GM12875 (cell line): ENCODE measurements around the gene IFI44L.

ENCODE experiments used
- H3K4me3 ChIP-seq: one replicate; pipeline ENCODE4 v1.5.1; 2011; ENCODE audit warnings: low read depth, low read length, control low read depth
- CTCF ChIP-seq: IDR thresholded peaks from 2 replicates; pipeline ENCODE4 v1.5.1; 2011; ENCODE audit warnings: low read depth, mild to moderate bottlenecking, control low read depth, inconsistent platforms, low read length, moderate library complexity, borderline replicate concordance; ENCODE audit not compliant: insufficient read depth

Gene IFI44L

GRCh38 chr1:78650114-78650660 lies 29.9 kb downstream of the IFI44L start:
- peak overlapping the region; percentile 52 for H3K4me3 ChIP-seq
- TF ChIP-seq CTCF: no peak

GRCh38 chr1:78651241-78651640 lies 31.0 kb downstream of the IFI44L start:
- H3K4me3 ChIP-seq: peak overlapping the region; percentile 52
- TF ChIP-seq CTCF: no peak

GRCh38 chr1:78652019-78652560 lies 31.8 kb downstream of the IFI44L start:
- peak overlapping the region; percentile 19 for H3K4me3 ChIP-seq
- no peak for TF ChIP-seq CTCF

GRCh38 chr1:78658901-78659300 lies 38.7 kb downstream of the IFI44L start:
- H3K4me3 ChIP-seq: no peak overlapping the region
- TF ChIP-seq CTCF: no peak

- H3K4me3 ChIP-seq: no peak overlapping the region
- no peak for TF ChIP-seq CTCF
Observed at GRCh38 chr1:78663923-78664322, 43.7 kb downstream of the IFI44L start.

GRCh38 chr1:78664763-78665162 lies 44.5 kb downstream of the IFI44L start:
- no peak for TF ChIP-seq CTCF
- H3K4me3 ChIP-seq: no peak overlapping the region

- no peak overlapping the region for H3K4me3 ChIP-seq
- TF ChIP-seq CTCF: no peak
Observed at GRCh38 chr1:78665809-78666208, 45.6 kb downstream of the IFI44L start.
